Astrocyte of the hippocampus (primary cell): ENCODE results near the gene FAM20C.

Source experiments
- DNase-seq: peaks from one replicate; pipeline ENCODE4 v3.0.0; 2011; ENCODE audit warnings: low read depth, low spot score

FAM20C gene

DNA sequence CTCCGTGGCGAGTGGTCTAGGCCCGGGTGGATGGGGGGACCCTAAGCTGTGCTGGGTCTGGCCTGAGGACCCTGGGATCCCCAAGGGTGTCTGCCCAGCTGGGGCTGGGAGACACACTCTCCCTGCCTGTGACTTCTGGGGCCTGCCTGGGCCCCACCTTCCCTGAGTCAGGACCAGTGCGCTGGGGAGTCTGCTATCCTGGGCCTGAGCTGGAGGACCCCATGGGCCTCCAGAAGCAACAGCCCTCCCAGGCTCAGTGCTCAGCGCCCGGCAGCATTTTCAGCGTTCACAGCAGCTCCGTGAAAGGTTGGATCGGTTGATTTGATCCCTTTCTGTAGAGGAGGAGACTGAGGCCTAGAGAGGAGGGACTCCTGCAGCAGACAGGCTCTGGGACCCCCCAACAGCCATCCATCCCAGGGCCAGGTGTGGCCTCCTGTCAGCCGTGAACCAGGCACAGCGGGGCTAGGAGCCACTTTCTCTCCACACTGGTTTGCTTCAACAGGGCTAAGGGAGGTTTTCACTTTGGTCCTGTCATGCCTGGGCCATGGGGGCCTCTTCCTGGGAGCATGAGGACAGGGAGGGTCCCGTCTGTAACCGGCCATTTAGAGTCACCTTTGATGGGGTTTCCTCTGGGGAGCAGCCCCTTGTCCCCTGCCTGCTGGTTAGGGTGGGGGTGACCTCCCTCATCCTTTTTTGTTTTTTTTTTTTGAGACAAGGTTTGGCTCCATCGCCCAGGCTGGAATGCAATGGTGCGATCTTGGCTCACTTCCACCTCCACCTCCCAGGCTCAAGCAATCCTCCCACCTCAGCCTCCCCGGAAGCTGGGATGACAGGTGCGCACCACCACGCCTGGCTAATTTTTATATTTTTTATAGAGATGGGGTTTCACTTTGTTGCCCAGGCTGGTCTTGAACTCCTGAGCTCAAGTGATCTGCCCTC lies 110.0 kb downstream of the FAM20C start:
- no peak for DNase-seq

DNA sequence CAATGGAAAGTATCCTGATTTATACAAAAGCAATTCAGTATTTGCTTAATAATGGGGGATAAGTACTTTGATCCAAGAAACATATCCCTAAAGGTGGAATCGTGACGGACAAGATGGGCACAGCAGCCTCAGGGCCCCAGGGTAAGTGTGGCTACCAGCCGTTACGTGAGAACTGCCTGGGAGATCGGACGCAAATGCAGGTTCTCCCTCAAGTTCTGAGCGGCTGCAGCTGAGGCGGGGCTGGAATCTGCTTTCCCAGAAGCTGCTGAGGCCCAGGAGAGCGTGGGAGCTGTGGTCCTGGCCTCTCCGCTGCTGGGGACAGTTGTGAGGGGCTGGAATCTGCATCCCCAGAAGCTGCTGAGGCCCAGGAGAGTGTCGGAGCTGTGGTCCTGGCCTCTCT lies 111.1 kb downstream of the FAM20C start:
- no peak for DNase-seq

DNA sequence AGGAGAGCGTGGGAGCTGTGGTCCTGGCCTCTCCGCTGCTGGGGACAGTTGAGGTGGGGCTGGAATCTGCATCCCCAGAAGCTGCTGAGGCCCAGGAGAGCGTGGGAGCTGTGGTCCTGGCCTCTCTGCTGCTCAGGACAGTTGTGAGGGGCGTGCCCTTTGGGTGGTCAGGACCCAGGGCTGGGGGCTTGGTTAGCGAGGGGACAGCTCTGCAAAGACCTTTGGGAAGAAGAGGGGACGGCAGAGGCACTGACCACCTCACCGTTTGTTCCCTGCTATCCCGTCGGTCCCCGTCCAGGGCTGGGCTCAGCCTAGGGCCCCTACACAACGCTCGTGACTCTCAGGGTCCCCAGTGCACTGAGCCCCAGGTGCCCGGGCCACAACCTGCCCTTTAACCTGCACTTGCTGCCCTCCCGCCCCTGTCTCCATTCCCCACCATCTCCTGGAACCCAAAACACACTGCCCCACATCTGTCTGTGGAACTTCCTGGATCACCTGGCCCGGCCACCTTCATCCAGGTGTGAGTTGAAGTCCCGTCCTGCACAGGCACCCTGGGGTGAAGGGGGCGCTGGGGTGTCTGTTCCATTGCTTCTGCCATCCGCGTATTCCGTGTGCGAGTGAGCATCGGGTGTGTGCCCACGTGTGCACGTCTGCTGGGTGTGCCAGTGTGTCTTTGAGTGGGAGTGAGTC lies 111.7 kb downstream of the FAM20C start:
- DNase-seq, result no peak

DNA sequence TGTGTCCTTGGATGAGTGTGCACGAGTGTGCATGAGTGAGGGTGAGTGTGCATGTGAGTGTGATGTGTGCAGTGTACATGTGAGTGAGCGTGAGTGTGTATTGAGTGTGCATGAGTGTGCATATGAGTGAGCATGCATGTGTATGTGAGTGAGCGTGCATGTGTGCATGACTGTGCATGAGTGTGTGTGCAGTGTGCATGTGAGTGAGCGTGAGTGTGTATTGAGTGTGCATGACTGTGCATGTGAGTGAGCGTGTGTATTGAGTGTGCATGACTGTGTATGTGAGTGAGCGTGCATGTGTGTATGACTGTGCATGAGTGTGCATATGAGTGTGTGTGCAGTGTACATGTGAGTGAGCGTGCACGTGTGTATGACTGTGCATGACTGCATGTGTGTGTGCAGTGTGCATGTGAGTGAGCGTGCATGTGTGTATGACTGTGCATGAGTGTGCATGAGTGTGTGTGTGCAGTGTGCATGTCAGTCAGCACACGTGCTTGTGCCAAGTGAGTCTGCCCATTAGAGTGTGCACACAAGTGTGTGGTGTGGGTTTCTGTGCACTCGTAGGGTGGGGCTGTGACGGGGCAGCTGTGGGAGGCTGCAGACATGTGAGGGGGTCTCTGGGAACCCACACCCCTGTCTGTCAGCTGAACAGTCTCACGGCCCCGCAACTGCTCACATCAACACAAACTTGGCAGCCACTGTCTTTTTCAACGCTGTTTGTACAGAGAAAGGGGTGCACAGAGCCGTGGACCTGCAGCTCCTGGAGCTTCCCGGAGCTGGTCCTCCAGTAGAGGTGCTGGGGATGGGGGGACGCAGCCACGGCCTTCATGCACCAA lies 112.4 kb downstream of the FAM20C start:
- DNase-seq, result no peak

DNA sequence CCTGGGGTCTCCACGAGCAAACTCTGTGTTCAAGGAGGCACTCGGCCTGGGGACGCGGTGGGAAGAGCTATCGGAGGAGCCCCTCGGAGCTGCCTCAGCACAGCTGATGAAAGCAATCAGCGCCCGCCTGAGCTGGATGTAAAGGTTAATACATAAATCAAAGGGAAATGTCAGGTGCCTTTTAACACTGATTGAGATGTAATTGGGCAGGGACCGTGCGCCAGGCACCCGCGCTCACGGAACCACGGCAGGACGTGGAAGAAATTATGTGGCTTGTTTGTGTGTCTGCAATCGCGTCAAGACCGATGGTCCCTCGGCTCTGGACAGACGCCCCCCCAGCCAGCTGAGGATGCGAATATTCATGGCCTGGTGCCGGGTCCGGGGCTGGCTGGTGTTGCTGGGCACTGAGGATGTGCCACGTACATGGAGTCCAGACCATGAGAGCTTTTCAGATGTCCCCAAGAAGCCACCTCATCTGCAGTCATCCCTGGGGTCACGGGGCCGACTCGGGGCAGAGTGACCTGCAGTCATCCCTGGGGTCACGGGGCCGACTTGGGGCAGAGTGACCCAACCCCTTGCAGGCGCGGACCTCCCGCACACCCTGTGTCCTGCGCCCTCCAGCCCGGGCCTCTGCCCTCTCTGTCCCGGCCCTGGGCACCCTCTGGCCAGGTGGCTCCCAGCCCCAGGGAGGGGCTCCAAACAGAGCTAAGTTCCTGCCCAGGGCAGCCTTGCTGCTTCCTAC lies 113.2 kb downstream of the FAM20C start:
- DNase-seq, result no peak

DNA sequence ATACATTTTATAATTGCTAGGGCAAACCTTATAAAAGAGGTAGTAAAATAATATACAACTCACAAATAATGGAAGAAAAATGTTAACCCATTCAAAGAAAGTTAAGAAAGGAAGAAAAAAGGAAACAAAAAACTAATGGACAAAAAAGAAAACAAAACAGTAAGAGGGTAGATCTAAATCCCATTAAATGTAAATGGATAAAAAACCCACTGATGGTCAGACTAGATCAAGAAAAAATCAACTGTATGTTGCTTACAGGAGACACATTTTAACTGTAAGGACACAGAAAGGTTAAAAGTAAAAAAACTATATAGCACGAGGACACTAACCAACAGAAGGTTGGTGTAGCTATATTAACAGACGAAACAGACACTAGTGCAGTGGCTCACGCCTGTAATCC lies 115.6 kb downstream of the FAM20C start:
- DNase-seq, result no peak

DNA sequence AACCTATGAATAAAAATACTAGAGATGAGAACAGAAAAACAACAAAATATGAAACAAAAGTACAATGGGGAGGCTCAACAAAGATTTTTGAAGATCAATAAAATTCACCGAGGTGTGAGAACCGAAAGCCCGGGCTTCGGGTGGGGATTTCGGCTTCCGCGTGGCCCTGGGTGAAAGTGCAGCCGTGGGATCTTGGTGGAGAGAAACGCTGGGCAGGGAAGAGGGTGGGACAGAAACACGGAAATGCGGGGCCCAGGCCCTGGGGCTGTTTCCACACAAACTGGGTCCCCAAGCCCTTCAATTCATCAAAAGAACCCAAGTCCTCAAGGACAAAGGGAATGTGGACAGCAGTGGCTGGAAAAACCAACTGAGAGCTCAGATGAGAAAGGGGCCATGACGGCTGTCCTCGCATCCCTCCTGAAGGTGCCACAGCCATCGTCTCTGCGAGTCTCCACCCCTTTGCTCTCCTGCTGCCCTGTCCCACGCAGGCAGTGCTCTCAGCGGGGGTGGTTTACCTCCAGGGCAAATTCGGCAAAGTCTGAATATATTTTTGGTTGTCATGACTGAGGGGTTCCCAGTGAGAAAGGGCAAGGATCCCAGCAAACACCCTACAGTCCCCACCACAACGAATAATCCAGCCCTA lies 117.3 kb downstream of the FAM20C start:
- DNase-seq, result no peak
